Measurements from ENCODE around the gene OTUB1. TPM values are rescaled to one million over a fixed set of nuclear protein-coding genes. Genes with fewer than 3 reads are reported as not detected.

The OTUB1 gene
- total and polyA plus RNA-seq, 2 donors from 2014 or later: 69.0 to 118 TPM

- peaks cover 0 to 18% (median 4%) of the 10 kb centered on the region in 3 donors for H3K4me1 ChIP-seq (ENCODE audit: control insufficient read depth in 2 of 3, insufficient read depth in 2 of 3, low read depth in 1 of 3, low read length in 3 of 3)
- no peak for DNase-seq
Observed at GRCh38 chr11:64022125-64022784, 36.0 kb downstream of the OTUB1 start.

GRCh38 chr11:64023712-64024710 is 37.8 kb downstream of the OTUB1 start:
- Histone ChIP-seq H3K27ac (ENCODE audit: low read depth in 2 of 2, low read length in 2 of 2) (peak overlapping the region in 1 of 2 donors; percentile 9), H3K9me3 (ENCODE audit: control insufficient read depth in 2 of 3, insufficient read depth in 1 of 3, low read length in 3 of 3) (no peaks in the 10 kb centered on the region)
- intact Hi-C loops (cut with DNase I): no loop called here

More at GRCh38 chr11:64022125-64022784, 36.0 kb downstream of the OTUB1 start:
- H3K27ac ChIP-seq (ENCODE audit: low read depth in 2 of 2, low read length in 2 of 2): no peak overlapping the region
- H3K27me3 ChIP-seq (ENCODE audit: control insufficient read depth, insufficient read depth, low read length): no peaks in the 10 kb centered on the region
- intact Hi-C loops (cut with DNase I): no loop called here
- no peak for TF ChIP-seq CTCF (IDR thresholded peaks at IDR 0.05; ENCODE audit: borderline replicate concordance, extremely low read depth, insufficient read depth)
- H3K9ac ChIP-seq (ENCODE audit: low read length in 3 of 3): no peak overlapping the region
- no peak overlapping the region for H3K4me3 ChIP-seq (ENCODE audit: low read length in 3 of 3)
- H3K9me3 ChIP-seq (ENCODE audit: control insufficient read depth in 2 of 3, insufficient read depth in 1 of 3, low read length in 3 of 3): no peaks in the 10 kb centered on the region
- no peaks in the 10 kb centered on the region for H3K36me3 ChIP-seq (ENCODE audit: control insufficient read depth in 2 of 3, insufficient read depth in 3 of 3, low read length in 3 of 3)
- no peak for FAIRE-seq

GRCh38 chr11:64025205-64025604 is 39.0 kb downstream of the OTUB1 start:
- Histone ChIP-seq H3K27ac (ENCODE audit: low read depth in 2 of 2, low read length in 2 of 2) (no peak overlapping the region), H3K4me1 (ENCODE audit: control insufficient read depth in 2 of 3, insufficient read depth in 2 of 3, low read depth in 1 of 3, low read length in 3 of 3) (peaks cover 0 to 9% (median 3%) of the 10 kb centered on the region in 3 donors), H3K9ac (ENCODE audit: low read length in 3 of 3) (no peak overlapping the region), H3K36me3 (ENCODE audit: control insufficient read depth in 2 of 3, insufficient read depth in 3 of 3, low read length in 3 of 3) (no peaks in the 10 kb centered on the region), H3K4me3 (ENCODE audit: low read length in 3 of 3) (no peak overlapping the region), H3K9me3 (ENCODE audit: control insufficient read depth in 2 of 3, insufficient read depth in 1 of 3, low read length in 3 of 3) (no peaks in the 10 kb centered on the region), H3K27me3 (ENCODE audit: control insufficient read depth, insufficient read depth, low read length) (no peaks in the 10 kb centered on the region)
- FAIRE-seq (no peak), DNase-seq (peak in 2 of 5 donors; percentile 38 to 58)
- intact Hi-C loops (cut with DNase I): no loop called here
- no peak for TF ChIP-seq CTCF (IDR thresholded peaks at IDR 0.05; ENCODE audit: borderline replicate concordance, extremely low read depth, insufficient read depth)

More at GRCh38 chr11:64023712-64024710, 37.8 kb downstream of the OTUB1 start:
- Histone ChIP-seq H3K9ac (ENCODE audit: low read length in 3 of 3) (no peak overlapping the region), H3K4me3 (ENCODE audit: low read length in 3 of 3) (no peak overlapping the region), H3K27me3 (ENCODE audit: control insufficient read depth, insufficient read depth, low read length) (no peaks in the 10 kb centered on the region), H3K36me3 (ENCODE audit: control insufficient read depth in 2 of 3, insufficient read depth in 3 of 3, low read length in 3 of 3) (no peaks in the 10 kb centered on the region), H3K4me1 (ENCODE audit: control insufficient read depth in 2 of 3, insufficient read depth in 2 of 3, low read depth in 1 of 3, low read length in 3 of 3) (peaks cover 0 to 15% (median 4%) of the 10 kb centered on the region in 3 donors)
- DNase-seq: peak in 1 of 5 donors; percentile 56
- no peak for TF ChIP-seq CTCF (IDR thresholded peaks at IDR 0.05; ENCODE audit: borderline replicate concordance, extremely low read depth, insufficient read depth)
- FAIRE-seq: no peak
